ENCODE data around the gene DDR1.

DDR1 gene

GRCh38 chr6:30912746-30913520 lies 28.6 kb downstream of the DDR1 start:
- no peak for FAIRE-seq
- DNase-seq (ENCODE audit: insufficient read length, low spot score): no peak
- no peak for TF ChIP-seq CTCF (IDR thresholded peaks at IDR 0.05; ENCODE audit: insufficient read depth, missing control alignments)

GRCh38 chr6:30913721-30914075 lies 29.4 kb downstream of the DDR1 start:
- TF ChIP-seq CTCF (IDR thresholded peaks at IDR 0.05; ENCODE audit: insufficient read depth, missing control alignments): no peak
- FAIRE-seq: no peak
- DNase-seq (ENCODE audit: insufficient read length, low spot score): no peak

GRCh38 chr6:30914076-30914853 lies 29.9 kb downstream of the DDR1 start, which contains the start of gene VARS2:
VARS2 (plus strand) TSS chr6:30914238; CDS start chr6:30914837, 599 bp downstream.
- TF ChIP-seq CTCF (IDR thresholded peaks at IDR 0.05; ENCODE audit: insufficient read depth, missing control alignments): peak; percentile 28
- DNase-seq (ENCODE audit: insufficient read length, low spot score) (peak; percentile 100), FAIRE-seq (no peak)

- no peak for DNase-seq (ENCODE audit: insufficient read length, low spot score)
- FAIRE-seq: no peak
- TF ChIP-seq CTCF (IDR thresholded peaks at IDR 0.05; ENCODE audit: insufficient read depth, missing control alignments): no peak
Measured at GRCh38 chr6:30914854-30915590, 30.7 kb downstream of the DDR1 start.

GRCh38 chr6:30915591-30915946 lies 31.2 kb downstream of the DDR1 start:
- peak; percentile 71 for TF ChIP-seq CTCF (IDR thresholded peaks at IDR 0.05; ENCODE audit: insufficient read depth, missing control alignments)
- FAIRE-seq (no peak), DNase-seq (ENCODE audit: insufficient read length, low spot score) (peak; percentile 68)

GRCh38 chr6:30917041-30917440 lies 32.7 kb downstream of the DDR1 start:
- no peak for TF ChIP-seq CTCF (IDR thresholded peaks at IDR 0.05; ENCODE audit: insufficient read depth, missing control alignments)

More at GRCh38 chr6:30917041-30917440, 32.7 kb downstream of the DDR1 start:
- FAIRE-seq (no peak), DNase-seq (ENCODE audit: insufficient read length, low spot score) (no peak)

Measured in D721Med (cell line).